Tibial nerve (tissue), 4 donors: ENCODE results near the gene CNTF. TPM values are rescaled to one million over a fixed set of nuclear protein-coding genes. Genes with fewer than 3 reads are reported as not detected.

Experiments
- DNase-seq, 2 donors: peaks; one replicate each; pipeline ENCODE4 v3.0.0-alpha.2; 2019; ENCODE audit warnings: low spot score in 2 of 2
- H3K27ac ChIP-seq, 4 donors: fragments of 200-600 bp; sonication (generic) in 3 of 4; one replicate each; pipeline ENCODE4 v1.5.1; 2017 to 2019; ENCODE audit warnings: mild to moderate bottlenecking in 1 of 4
- H3K27me3 ChIP-seq, 2 donors: fragments of 200-600 bp; sonication (generic) in 1 of 2; one replicate each; pipeline versions ENCODE4 v1.5.1 to v1.6.0; 2017 to 2019
- H3K36me3 ChIP-seq, 3 donors: fragments of 200-600 bp; sonication (generic); one replicate each; pipeline ENCODE4 v1.5.1; 2018 to 2019
- H3K4me1 ChIP-seq, 4 donors: fragments of 200-600 bp; sonication (generic) in 3 of 4; one replicate each; pipeline ENCODE4 v1.5.1; 2017 to 2019
- H3K4me3 ChIP-seq, 4 donors: fragments of 200-600 bp; sonication (generic) in 3 of 4; one replicate each; pipeline ENCODE4 v1.5.1; 2017 to 2019; ENCODE audit warnings: mild to moderate bottlenecking in 1 of 4, moderate library complexity in 1 of 4
- H3K9me3 ChIP-seq, 4 donors: fragments of 200-600 bp; sonication (generic) in 3 of 4; one replicate each; pipeline ENCODE4 v1.5.1; 2017 to 2019
- EP300 ChIP-seq, 2 donors: sonication (generic); formaldehyde crosslinking; IDR thresholded peaks; one replicate each; pipeline ENCODE4 v1.6.1; 2017; ENCODE audit warnings: antibody characterized with exemption in 2 of 2, mild to moderate bottlenecking in 1 of 2
- POLR2A ChIP-seq, 2 donors: fragments of 450-650 bp; IDR thresholded peaks; one replicate each; pipeline ENCODE4 v1.6.1; 2017; ENCODE audit warnings: antibody characterized with exemption in 2 of 2, mild to moderate bottlenecking in 2 of 2, moderate library complexity in 2 of 2
- WGBS, 2 donors: methylation state at CpG; one replicate each; pipeline ENCODE4 v1.1.5; 2018; 5-methylcytosine and 5-hydroxymethylcytosine counted together
- total RNA-seq, 4 donors: library from RNA; depleted of rRNA; stranded (reverse); fragments of >200 nt; gene quantifications; one replicate each; pipeline ENCODE4 v1.1.0, GENCODE V29; 2016
- TF ChIP-seq, protein P1 (sequence below), 5 experiments: fragments of 200-600 bp in 3 of 5; fragments of 450-650 bp in 2 of 5; sonication (generic) in 3 of 5; IDR thresholded peaks; one replicate each; pipeline ENCODE4 v1.5.1; 2016 to 2019; ENCODE audit warnings: antibody characterized with exemption in 5 of 5, mild to moderate bottlenecking in 3 of 5, moderate library complexity in 2 of 5

Gene CNTF
- total RNA-seq, 4 donors from 2014 or later: 53.7 to 342 (median 305) TPM

DNA sequence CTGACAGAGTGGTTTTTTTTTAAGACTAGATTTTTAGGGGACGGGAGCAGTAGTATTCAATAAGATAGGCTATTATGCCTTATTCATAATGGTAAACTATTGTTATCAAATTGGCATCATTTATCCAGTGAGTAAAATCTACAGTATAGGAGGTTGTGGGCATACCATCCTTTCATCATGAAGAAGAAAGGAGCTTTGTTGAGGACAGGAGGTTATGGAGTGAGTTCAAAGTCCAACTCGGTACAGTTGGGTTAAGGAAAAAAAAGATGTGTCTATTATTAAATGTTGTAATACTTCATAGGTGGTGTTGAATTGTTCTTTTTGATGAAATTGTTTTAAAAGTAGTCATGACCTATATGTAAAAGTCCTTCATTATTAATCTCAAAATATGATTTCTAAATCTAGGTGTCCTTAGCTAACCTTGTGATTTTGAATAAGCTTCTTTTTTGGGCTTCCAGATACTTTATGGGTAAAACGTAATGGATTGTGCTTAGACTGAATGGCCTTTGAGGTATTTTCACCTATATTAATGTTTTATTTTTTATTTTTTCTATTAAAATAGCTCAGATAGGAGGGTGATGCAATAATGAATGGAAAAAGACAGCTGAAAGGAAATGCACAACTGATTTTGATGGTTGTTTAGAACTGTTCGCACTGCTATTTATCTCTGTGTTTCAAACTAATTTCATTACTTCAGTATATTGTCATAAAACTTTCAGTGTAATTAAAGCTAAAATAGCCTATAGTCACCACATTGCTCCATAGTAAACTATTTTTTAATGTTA is 15.3 kb upstream of the CNTF start:
- no peaks in the 10 kb centered on the region for H3K9me3 ChIP-seq
- H3K36me3 ChIP-seq: peaks cover 0 to 24% (median 0%) of the 10 kb centered on the region in 3 donors
- no peak for DNase-seq
- no peaks in the 10 kb centered on the region for H3K27me3 ChIP-seq
- WGBS, 2 donors: 75 to 76% methylated on average over 4 of the region's 4 CpGs
- no peak for TF ChIP-seq POLR2A (IDR thresholded peaks at IDR 0.05)
- no peak for TF ChIP-seq EP300 (IDR thresholded peaks at IDR 0.05)
- TF ChIP-seq, protein P1, sequence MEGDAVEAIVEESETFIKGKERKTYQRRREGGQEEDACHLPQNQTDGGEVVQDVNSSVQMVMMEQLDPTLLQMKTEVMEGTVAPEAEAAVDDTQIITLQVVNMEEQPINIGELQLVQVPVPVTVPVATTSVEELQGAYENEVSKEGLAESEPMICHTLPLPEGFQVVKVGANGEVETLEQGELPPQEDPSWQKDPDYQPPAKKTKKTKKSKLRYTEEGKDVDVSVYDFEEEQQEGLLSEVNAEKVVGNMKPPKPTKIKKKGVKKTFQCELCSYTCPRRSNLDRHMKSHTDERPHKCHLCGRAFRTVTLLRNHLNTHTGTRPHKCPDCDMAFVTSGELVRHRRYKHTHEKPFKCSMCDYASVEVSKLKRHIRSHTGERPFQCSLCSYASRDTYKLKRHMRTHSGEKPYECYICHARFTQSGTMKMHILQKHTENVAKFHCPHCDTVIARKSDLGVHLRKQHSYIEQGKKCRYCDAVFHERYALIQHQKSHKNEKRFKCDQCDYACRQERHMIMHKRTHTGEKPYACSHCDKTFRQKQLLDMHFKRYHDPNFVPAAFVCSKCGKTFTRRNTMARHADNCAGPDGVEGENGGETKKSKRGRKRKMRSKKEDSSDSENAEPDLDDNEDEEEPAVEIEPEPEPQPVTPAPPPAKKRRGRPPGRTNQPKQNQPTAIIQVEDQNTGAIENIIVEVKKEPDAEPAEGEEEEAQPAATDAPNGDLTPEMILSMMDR (IDR thresholded peaks at IDR 0.05): no peak
- H3K4me3 ChIP-seq: no peak overlapping the region
- H3K4me1 ChIP-seq: peaks cover 0 to 12% (median 5%) of the 10 kb centered on the region in 4 donors
- H3K27ac ChIP-seq: no peak overlapping the region

DNA sequence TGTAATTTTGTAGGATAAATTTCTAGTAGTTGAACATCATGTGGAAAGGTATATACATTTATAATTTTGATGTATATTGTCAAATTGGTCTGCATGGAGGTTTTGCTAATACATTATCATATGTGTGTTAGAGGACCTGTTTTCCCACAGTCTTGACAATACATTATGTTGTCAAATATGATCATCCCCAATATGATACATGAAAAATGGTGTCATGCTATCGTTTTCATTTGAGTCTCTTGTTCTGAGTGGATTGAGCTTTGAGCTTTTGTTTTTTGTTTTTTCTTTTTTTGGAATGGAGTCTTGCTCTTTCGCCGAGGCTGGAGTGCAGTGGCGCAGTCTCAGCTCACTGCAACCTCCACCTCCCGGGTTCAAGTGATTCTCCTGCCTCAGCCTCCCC is 14.1 kb upstream of the CNTF start:
- no peaks in the 10 kb centered on the region for H3K9me3 ChIP-seq
- no peak overlapping the region for H3K4me3 ChIP-seq
- peaks cover 0 to 12% (median 5%) of the 10 kb centered on the region in 4 donors for H3K4me1 ChIP-seq
- TF ChIP-seq EP300 (IDR thresholded peaks at IDR 0.05): no peak
- TF ChIP-seq, protein P1 (IDR thresholded peaks at IDR 0.05): no peak
- TF ChIP-seq POLR2A (IDR thresholded peaks at IDR 0.05): no peak
- WGBS, 2 donors: 83 to 94% methylated on average over 5 of the region's 5 CpGs
- DNase-seq: no peak
- peaks cover 2 to 36% (median 4%) of the 10 kb centered on the region in 3 donors for H3K36me3 ChIP-seq
- H3K27me3 ChIP-seq: no peaks in the 10 kb centered on the region
- H3K27ac ChIP-seq: no peak overlapping the region

DNA sequence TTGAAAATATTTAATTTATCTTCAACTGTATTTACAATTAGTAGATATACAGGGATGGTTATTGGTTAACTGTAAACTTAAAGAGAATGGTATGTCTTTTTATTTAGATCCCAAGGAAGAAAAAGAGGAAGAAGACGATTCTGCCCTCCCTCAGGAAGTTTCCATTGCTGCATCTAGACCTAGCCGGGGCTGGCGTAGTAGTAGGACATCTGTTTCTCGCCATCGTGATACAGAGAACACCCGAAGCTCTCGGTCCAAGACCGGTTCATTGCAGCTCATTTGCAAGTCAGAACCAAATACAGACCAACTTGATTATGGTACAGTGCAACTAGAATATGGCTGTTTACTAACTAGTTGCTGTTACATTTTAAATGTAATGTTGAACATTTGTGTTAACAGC is 12.7 kb upstream of the CNTF start:
- WGBS, 2 donors: 89 to 90% methylated on average over 8 of the region's 8 CpGs
- no peak overlapping the region for H3K27ac ChIP-seq
- H3K36me3 ChIP-seq: peaks cover 5 to 50% (median 6%) of the 10 kb centered on the region in 3 donors
- no peak overlapping the region for H3K4me3 ChIP-seq
- no peaks in the 10 kb centered on the region for H3K9me3 ChIP-seq
- TF ChIP-seq, protein P1 (IDR thresholded peaks at IDR 0.05): no peak
- TF ChIP-seq POLR2A (IDR thresholded peaks at IDR 0.05): no peak
- TF ChIP-seq EP300 (IDR thresholded peaks at IDR 0.05): no peak
- H3K27me3 ChIP-seq: no peaks in the 10 kb centered on the region
- H3K4me1 ChIP-seq: peaks cover 0 to 12% (median 5%) of the 10 kb centered on the region in 4 donors
- DNase-seq: no peak

DNA sequence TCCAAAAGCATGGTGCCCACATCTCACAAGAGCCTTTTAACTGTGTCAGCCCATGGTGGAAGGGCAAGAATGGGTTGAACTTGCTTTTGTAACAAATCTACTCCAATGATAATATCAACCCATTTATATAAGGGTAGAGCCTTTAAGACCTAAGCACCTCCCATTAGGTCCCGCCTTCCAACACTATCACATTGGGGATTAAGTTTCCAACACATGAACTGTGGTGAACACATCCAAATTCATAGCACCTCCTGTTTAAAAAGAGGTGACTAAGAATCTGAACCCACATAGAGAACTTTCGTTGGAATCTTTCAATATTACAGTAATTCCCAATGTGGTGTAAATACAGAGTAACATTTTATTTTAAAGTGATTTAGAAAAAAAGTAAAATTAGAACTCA is 9.2 kb upstream of the CNTF start:
- H3K9me3 ChIP-seq: no peaks in the 10 kb centered on the region
- TF ChIP-seq POLR2A (IDR thresholded peaks at IDR 0.05): no peak
- TF ChIP-seq, protein P1 (IDR thresholded peaks at IDR 0.05): no peak
- TF ChIP-seq EP300 (IDR thresholded peaks at IDR 0.05): no peak
- H3K27me3 ChIP-seq: no peaks in the 10 kb centered on the region
- peaks cover 0 to 13% (median 0%) of the 10 kb centered on the region in 4 donors for H3K4me1 ChIP-seq
- H3K4me3 ChIP-seq: no peak overlapping the region
- no peak overlapping the region for H3K27ac ChIP-seq
- 88 to 96% methylated on average over 2 of the region's 2 CpGs for WGBS, 2 donors
- H3K36me3 ChIP-seq: peaks cover 9 to 83% (median 17%) of the 10 kb centered on the region in 3 donors
- DNase-seq: no peak

DNA sequence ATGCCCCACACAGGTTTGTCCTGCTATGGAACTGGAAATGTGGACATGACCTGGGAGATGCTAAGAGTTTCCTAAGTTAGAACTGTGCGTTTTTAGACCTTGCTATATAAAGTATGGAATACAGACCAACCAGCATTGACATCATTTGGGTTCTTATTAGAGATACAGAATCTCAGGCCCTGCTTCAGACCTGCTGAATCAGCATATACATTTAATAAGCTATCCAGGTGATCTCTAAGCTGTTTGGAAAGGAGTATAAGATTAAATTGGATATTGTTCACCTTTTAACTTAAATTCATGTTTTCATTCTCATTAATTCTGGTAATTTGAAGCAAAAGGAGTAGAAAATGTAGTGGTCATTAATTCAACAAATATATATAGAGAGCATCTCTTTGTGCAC is 6.9 kb upstream of the CNTF start:
- peaks cover 0 to 37% (median 2%) of the 10 kb centered on the region in 4 donors for H3K4me1 ChIP-seq
- 89 to 94% methylated on average over 1 of the region's 1 CpG for WGBS, 2 donors
- TF ChIP-seq EP300 (IDR thresholded peaks at IDR 0.05) (no peak), POLR2A (IDR thresholded peaks at IDR 0.05) (no peak)
- TF ChIP-seq, protein P1 (IDR thresholded peaks at IDR 0.05): no peak
- peaks cover 9 to 98% (median 17%) of the 10 kb centered on the region in 3 donors for H3K36me3 ChIP-seq
- no peak for DNase-seq
- H3K27me3 ChIP-seq: no peaks in the 10 kb centered on the region
- no peak overlapping the region for H3K4me3 ChIP-seq
- H3K9me3 ChIP-seq: no peaks in the 10 kb centered on the region
- peak overlapping the region in 2 of 4 donors; percentile 12 to 69 for H3K27ac ChIP-seq
